ENCODE results near the gene BTBD9. TPM values are rescaled to one million over a fixed set of nuclear protein-coding genes. Genes with fewer than 3 reads are reported as not detected.
A peak's percentile ranks its signal among the peaks of the same experiment; 100 is the strongest.

Gene BTBD9
- total RNA-seq, 4 donors from 2014 or later, result 5.5 to 14.1 (median 6.3) TPM

DNA sequence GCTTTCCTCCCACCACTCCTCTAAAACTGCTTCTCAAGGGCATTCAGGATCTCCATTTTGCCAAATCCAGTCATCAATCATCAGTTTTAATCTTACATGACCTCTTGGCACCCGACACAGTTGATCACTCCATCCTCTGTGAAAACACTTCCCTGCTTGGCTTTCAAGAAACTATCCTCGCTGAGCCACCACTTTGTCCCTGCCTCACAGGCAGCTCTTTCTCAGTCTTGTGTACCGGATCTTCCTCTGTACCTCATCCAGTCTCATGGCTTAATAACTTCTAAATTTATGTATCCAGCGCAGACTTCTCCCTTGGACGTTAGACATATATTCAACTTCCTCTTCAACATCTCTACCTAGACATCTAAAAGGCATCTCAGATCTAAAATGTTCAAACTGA is 89.9 kb downstream of the BTBD9 start:
- ATAC-seq (no peak), DNase-seq (no peak)
- Histone ChIP-seq H3K36me3 (no peaks in the 10 kb centered on the region), H3K4me1 (peaks cover 13 to 24% of the 10 kb centered on the region in 2 donors), H3K27ac (no peak overlapping the region), H3K4me3 (no peak overlapping the region), H3K27me3 (no peaks in the 10 kb centered on the region), H3K9me3 (no peaks in the 10 kb centered on the region)
- intact Hi-C loops (cut with DNase I; ENCODE audit: low total_unique reads), result no loop called here
- TF ChIP-seq CTCF (IDR thresholded peaks at IDR 0.05 in 4 of 5, conservative IDR thresholded peaks at IDR 0.05 in 1 of 5) (no peak), POLR2A (IDR thresholded peaks at IDR 0.05) (no peak)
- in situ Hi-C loops (cut with MboI; ENCODE audit: low sequenced_read_pairs in 4 of 4), result no loop called here

- in situ Hi-C loops (cut with MboI; ENCODE audit: low sequenced_read_pairs in 4 of 4), result no loop called here
- Histone ChIP-seq H3K4me3 (no peak overlapping the region), H3K27ac (no peak overlapping the region), H3K4me1 (peaks cover 7 to 18% of the 10 kb centered on the region in 2 donors), H3K9me3 (no peaks in the 10 kb centered on the region), H3K36me3 (no peaks in the 10 kb centered on the region), H3K27me3 (no peaks in the 10 kb centered on the region)
- TF ChIP-seq POLR2A (IDR thresholded peaks at IDR 0.05) (no peak), CTCF (IDR thresholded peaks at IDR 0.05 in 4 of 5, conservative IDR thresholded peaks at IDR 0.05 in 1 of 5) (no peak)
- intact Hi-C loops (cut with DNase I; ENCODE audit: low total_unique reads), result no loop called here
- ATAC-seq, result peak in 1 of 2 donors; percentile 56
- no peak for DNase-seq
Measured at GRCh38 chr6:38549180-38549579, 90.5 kb downstream of the BTBD9 start.

DNA sequence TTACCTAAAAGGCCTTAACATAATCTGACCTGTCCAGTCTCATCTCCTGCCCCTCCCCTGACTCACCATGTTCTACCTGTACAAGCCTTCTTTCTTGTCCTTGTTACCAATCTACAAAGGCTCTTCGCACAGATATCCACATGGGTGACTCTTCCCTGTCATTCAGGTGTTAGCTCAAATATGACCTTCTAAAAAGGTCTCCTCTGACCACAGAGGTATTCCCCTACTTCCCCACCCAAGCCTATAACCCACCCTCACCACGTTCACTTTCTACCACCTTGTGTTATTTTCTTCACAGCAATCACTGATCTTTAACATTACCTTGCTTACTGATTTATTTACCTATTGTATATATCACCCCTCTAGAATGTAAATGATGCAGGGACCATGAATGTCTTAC is 96.7 kb downstream of the BTBD9 start:
- no peaks in the 10 kb centered on the region for H3K27me3 ChIP-seq
- no peaks in the 10 kb centered on the region for H3K4me1 ChIP-seq
- TF ChIP-seq CTCF (IDR thresholded peaks at IDR 0.05 in 4 of 5, conservative IDR thresholded peaks at IDR 0.05 in 1 of 5) (no peak), POLR2A (IDR thresholded peaks at IDR 0.05) (no peak)
- ATAC-seq (no peak), DNase-seq (no peak)
- in situ Hi-C loops (cut with MboI; ENCODE audit: low sequenced_read_pairs in 4 of 4), result no loop called here
- no peak overlapping the region for H3K4me3 ChIP-seq
- H3K27ac ChIP-seq, result no peak overlapping the region
- H3K9me3 ChIP-seq, result no peaks in the 10 kb centered on the region
- intact Hi-C loops (cut with DNase I; ENCODE audit: low total_unique reads), result no loop called here
- no peaks in the 10 kb centered on the region for H3K36me3 ChIP-seq

- intact Hi-C loops (cut with DNase I; ENCODE audit: low total_unique reads), result no loop called here
- TF ChIP-seq POLR2A (IDR thresholded peaks at IDR 0.05) (no peak), CTCF (IDR thresholded peaks at IDR 0.05 in 4 of 5, conservative IDR thresholded peaks at IDR 0.05 in 1 of 5) (no peak)
- Histone ChIP-seq H3K4me1 (no peaks in the 10 kb centered on the region), H3K36me3 (no peaks in the 10 kb centered on the region), H3K27me3 (no peaks in the 10 kb centered on the region), H3K9me3 (no peaks in the 10 kb centered on the region), H3K27ac (no peak overlapping the region), H3K4me3 (no peak overlapping the region)
- in situ Hi-C loops (cut with MboI; ENCODE audit: low sequenced_read_pairs in 4 of 4), result no loop called here
- DNase-seq (no peak), ATAC-seq (no peak)
Measured at GRCh38 chr6:38542031-38542430, 97.7 kb downstream of the BTBD9 start.

DNA sequence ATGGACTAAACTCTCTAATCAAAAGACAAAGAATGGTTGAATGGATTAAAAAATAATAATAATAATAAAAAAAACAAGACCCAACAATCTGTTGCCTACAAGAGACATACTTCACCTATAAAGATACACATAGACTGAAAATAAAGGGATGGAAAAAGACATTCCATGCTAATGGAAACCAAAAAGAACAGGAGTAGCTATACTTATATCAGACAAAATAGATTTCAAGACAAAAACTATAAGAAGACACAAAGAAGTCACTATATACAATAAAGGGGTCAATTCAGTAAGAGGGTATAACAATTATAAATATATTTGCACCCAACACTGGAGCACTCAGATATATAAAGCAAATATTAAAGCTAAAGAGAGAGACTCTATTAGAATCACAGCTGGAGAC is 106.7 kb downstream of the BTBD9 start:
- no peaks in the 10 kb centered on the region for H3K4me1 ChIP-seq
- H3K4me3 ChIP-seq, result no peak overlapping the region
- no peak for TF ChIP-seq CTCF (IDR thresholded peaks at IDR 0.05 in 4 of 5, conservative IDR thresholded peaks at IDR 0.05 in 1 of 5)

More for the DNA sequence above, 106.7 kb downstream of the BTBD9 start:
- intact Hi-C loops (cut with DNase I; ENCODE audit: low total_unique reads), result no loop called here
- Histone ChIP-seq H3K9me3 (no peaks in the 10 kb centered on the region), H3K27ac (no peak overlapping the region), H3K36me3 (no peaks in the 10 kb centered on the region), H3K27me3 (no peaks in the 10 kb centered on the region)
- in situ Hi-C loops (cut with MboI; ENCODE audit: low sequenced_read_pairs in 4 of 4), result no loop called here
- ATAC-seq (no peak), DNase-seq (no peak)
